ENCODE data around the gene C22orf15. TPM values are rescaled to one million over a fixed set of nuclear protein-coding genes. Genes with fewer than 3 reads are reported as not detected.

Gene C22orf15
- total and polyA plus RNA-seq, 4 donors, result 0.03 to 0.17 (median 0.12) TPM

GRCh38 chr22:23796461-23796860, 33.7 kb downstream of the C22orf15 start:
- H3K36me3 ChIP-seq (ENCODE audit: control insufficient read depth in 4 of 4, insufficient read depth in 3 of 4, low read depth in 1 of 4, low read length in 3 of 4), result peaks cover 15 to 55% (median 32%) of the 10 kb centered on the region in 4 donors
- TF ChIP-seq HNF4G (IDR thresholded peaks at IDR 0.05) (no peak), CTCF (IDR thresholded peaks at IDR 0.05; ENCODE audit: low read depth, low read length, missing input control) (no peak), JUND (IDR thresholded peaks at IDR 0.05) (no peak), EGR1 (IDR thresholded peaks at IDR 0.05; ENCODE audit: low read depth in 2 of 2) (no peak), RXRA (IDR thresholded peaks at IDR 0.05) (no peak), TAF1 (conservative IDR thresholded peaks at IDR 0.05) (no peak), GABPA (IDR thresholded peaks at IDR 0.05 in 1 of 2, conservative IDR thresholded peaks at IDR 0.05 in 1 of 2) (no peak), SP1 (IDR thresholded peaks at IDR 0.05) (no peak), NR2F2 (IDR thresholded peaks at IDR 0.05) (no peak), FOXA2 (IDR thresholded peaks at IDR 0.05) (no peak), YY1 (IDR thresholded peaks at IDR 0.05) (no peak), RAD21 (IDR thresholded peaks at IDR 0.05) (no peak), HNF4A (conservative IDR thresholded peaks at IDR 0.05) (no peak)
- no peaks in the 10 kb centered on the region for H3K9me3 ChIP-seq (ENCODE audit: control insufficient read depth in 4 of 4, low read length in 3 of 4)
- no peaks in the 10 kb centered on the region for H3K27me3 ChIP-seq (ENCODE audit: control insufficient read depth in 4 of 4, insufficient read depth in 4 of 4, low read length in 3 of 4)
- H3K9ac ChIP-seq (ENCODE audit: low read depth in 1 of 2, low read length in 2 of 2), result no peak overlapping the region
- WGBS, result 84% methylated on average over 5 of the region's 5 CpGs
- DNase-seq (ENCODE audit: low spot score), result no peak
- no peaks in the 10 kb centered on the region for H3K4me1 ChIP-seq (ENCODE audit: control insufficient read depth in 4 of 4, insufficient read depth in 4 of 4, low read length in 3 of 4)
- H3K27ac ChIP-seq (ENCODE audit: low read depth in 1 of 2, low read length in 2 of 2), result no peak overlapping the region
- H3K4me3 ChIP-seq (ENCODE audit: low read depth in 1 of 3, low read length in 3 of 3), result no peak overlapping the region

- H3K27me3 ChIP-seq (ENCODE audit: control insufficient read depth in 4 of 4, insufficient read depth in 4 of 4, low read length in 3 of 4), result no peaks in the 10 kb centered on the region
- H3K4me3 ChIP-seq (ENCODE audit: low read depth in 1 of 3, low read length in 3 of 3), result no peak overlapping the region
- H3K27ac ChIP-seq (ENCODE audit: low read depth in 1 of 2, low read length in 2 of 2), result no peak overlapping the region
- no peak for TF ChIP-seq MAX (IDR thresholded peaks at IDR 0.05)
- no peak for TF ChIP-seq REST (IDR thresholded peaks at IDR 0.05)
- TF ChIP-seq ATF3 (IDR thresholded peaks at IDR 0.05), result no peak
- TF ChIP-seq RAD21 (IDR thresholded peaks at IDR 0.05), result no peak
- no peak for TF ChIP-seq FOXA1 (IDR thresholded peaks at IDR 0.05)
- no peak for TF ChIP-seq GABPA (IDR thresholded peaks at IDR 0.05 in 1 of 2, conservative IDR thresholded peaks at IDR 0.05 in 1 of 2)
- TF ChIP-seq HNF4G (IDR thresholded peaks at IDR 0.05), result no peak
- no peak for TF ChIP-seq CTCF (IDR thresholded peaks at IDR 0.05; ENCODE audit: low read depth, low read length, missing input control)
- TF ChIP-seq RXRA (IDR thresholded peaks at IDR 0.05), result no peak
- no peak for TF ChIP-seq NR2F2 (IDR thresholded peaks at IDR 0.05)
- no peak for TF ChIP-seq TAF1 (conservative IDR thresholded peaks at IDR 0.05)
- TF ChIP-seq FOXA2 (IDR thresholded peaks at IDR 0.05), result no peak
- no peak for TF ChIP-seq SP1 (IDR thresholded peaks at IDR 0.05)
- no peak for TF ChIP-seq JUND (IDR thresholded peaks at IDR 0.05)
- TF ChIP-seq ZBTB33 (IDR thresholded peaks at IDR 0.05), result no peak
- TF ChIP-seq YY1 (IDR thresholded peaks at IDR 0.05), result no peak
- no peak for TF ChIP-seq HNF4A (conservative IDR thresholded peaks at IDR 0.05)
- no peak for TF ChIP-seq EGR1 (IDR thresholded peaks at IDR 0.05; ENCODE audit: low read depth in 2 of 2)
- no peak for DNase-seq (ENCODE audit: low spot score)
- H3K9me3 ChIP-seq (ENCODE audit: control insufficient read depth in 4 of 4, low read length in 3 of 4), result no peaks in the 10 kb centered on the region
- 95% methylated on average over 18 of the region's 18 CpGs for WGBS
- H3K9ac ChIP-seq (ENCODE audit: low read depth in 1 of 2, low read length in 2 of 2), result no peak overlapping the region
- H3K36me3 ChIP-seq (ENCODE audit: control insufficient read depth in 4 of 4, insufficient read depth in 3 of 4, low read depth in 1 of 4, low read length in 3 of 4), result peaks cover 11 to 58% (median 33%) of the 10 kb centered on the region in 4 donors
- H3K4me1 ChIP-seq (ENCODE audit: control insufficient read depth in 4 of 4, insufficient read depth in 4 of 4, low read length in 3 of 4), result peaks cover 3 to 12% (median 9%) of the 10 kb centered on the region in 4 donors
Observed at GRCh38 chr22:23800297-23801237, 37.8 kb downstream of the C22orf15 start.
